Left lung (tissue), 10 donors: ENCODE measurements around the gene CCDC33. TPM values are rescaled to one million over a fixed set of nuclear protein-coding genes. Genes with fewer than 3 reads are reported as not detected.
A peak's percentile ranks its signal among the peaks of the same experiment; 100 is the strongest.

Experiments used
- ATAC-seq: fragments of 200-7000 bp; cut with Tn5 transposase; one replicate; pipeline ENCODE4 v1.9.1; 2020; ENCODE audit warnings: moderate library complexity
- DNase-seq, 4 donors: peaks; one replicate each; pipeline ENCODE4 v3.0.0-alpha.2; 2013 to 2020
- H3K27ac ChIP-seq, 2 donors: fragments of 200-600 bp; sonication (generic) in 1 of 2; one replicate each; pipeline versions ENCODE4 v1.5.0 to v1.8.0; 2020 to 2021
- H3K27me3 ChIP-seq, 2 donors: fragments of 200-600 bp; sonication (generic) in 1 of 2; one replicate each; pipeline versions ENCODE4 v1.5.0 to v1.8.0; 2020 to 2021
- H3K36me3 ChIP-seq, 2 donors: fragments of 200-600 bp; sonication (generic) in 1 of 2; one replicate each; pipeline versions ENCODE4 v1.5.0 to v1.8.0; 2020 to 2021
- H3K4me1 ChIP-seq, 2 donors: fragments of 200-600 bp; one replicate each; pipeline ENCODE4 v1.8.0; 2021
- H3K4me3 ChIP-seq, 2 donors: fragments of 200-600 bp; sonication (generic) in 1 of 2; one replicate each; pipeline versions ENCODE4 v1.5.0 to v1.8.0; 2020 to 2021; ENCODE audit warnings: mild to moderate bottlenecking in 1 of 2
- H3K9me3 ChIP-seq, 2 donors: fragments of 200-600 bp; sonication (generic) in 1 of 2; one replicate each; pipeline versions ENCODE4 v1.5.0 to v1.8.0; 2020 to 2021
- intact Hi-C, 2 donors: fragments of 100-400 bp; cut with DNase I; formaldehyde crosslinking; loops; one replicate each; pipeline versions ENCODE4 v1.11.2 to v1.14.2; 2022
- polyA plus RNA-seq, 6 donors: library from polyadenylated mRNA; unstranded; fragments of 120-200 nt; gene quantifications; one replicate each; pipeline ENCODE4 v1.2.1, GENCODE V29; 2013; ENCODE audit not compliant: insufficient read length in 6 of 6
- total RNA-seq, 2 donors: library from RNA; stranded (reverse); fragmentation: NEBNext Ultra II Directional; extraction: Animal tissue kit (Norgen Biotek cat#: 25700); gene quantifications; one replicate each; pipeline ENCODE4 v1.2.1, GENCODE V29; 2021
- TF ChIP-seq, protein P1 (sequence below), 2 donors: fragments of 200-600 bp; sonication (generic) in 1 of 2; IDR thresholded peaks; one replicate each; pipeline versions ENCODE4 v1.5.0 to v1.8.0; 2021; ENCODE audit warnings: antibody characterized with exemption in 2 of 2
- donor health status: DM: no; HTN: yes; CAD: no.
- donor health status: DM: no; HTN: no; CAD: no.

CCDC33 gene
- total and polyA plus RNA-seq, 8 donors: 1.00 to 3.2 (median 1.9) TPM; not detected in 1

- intact Hi-C loops: loop anchor here in 1 of 2 donors (5.0 kb wide), 1 partner anchor 114 kb away; no protein-coding TSS in a partner anchor
- TF ChIP-seq, protein P1, sequence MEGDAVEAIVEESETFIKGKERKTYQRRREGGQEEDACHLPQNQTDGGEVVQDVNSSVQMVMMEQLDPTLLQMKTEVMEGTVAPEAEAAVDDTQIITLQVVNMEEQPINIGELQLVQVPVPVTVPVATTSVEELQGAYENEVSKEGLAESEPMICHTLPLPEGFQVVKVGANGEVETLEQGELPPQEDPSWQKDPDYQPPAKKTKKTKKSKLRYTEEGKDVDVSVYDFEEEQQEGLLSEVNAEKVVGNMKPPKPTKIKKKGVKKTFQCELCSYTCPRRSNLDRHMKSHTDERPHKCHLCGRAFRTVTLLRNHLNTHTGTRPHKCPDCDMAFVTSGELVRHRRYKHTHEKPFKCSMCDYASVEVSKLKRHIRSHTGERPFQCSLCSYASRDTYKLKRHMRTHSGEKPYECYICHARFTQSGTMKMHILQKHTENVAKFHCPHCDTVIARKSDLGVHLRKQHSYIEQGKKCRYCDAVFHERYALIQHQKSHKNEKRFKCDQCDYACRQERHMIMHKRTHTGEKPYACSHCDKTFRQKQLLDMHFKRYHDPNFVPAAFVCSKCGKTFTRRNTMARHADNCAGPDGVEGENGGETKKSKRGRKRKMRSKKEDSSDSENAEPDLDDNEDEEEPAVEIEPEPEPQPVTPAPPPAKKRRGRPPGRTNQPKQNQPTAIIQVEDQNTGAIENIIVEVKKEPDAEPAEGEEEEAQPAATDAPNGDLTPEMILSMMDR (IDR thresholded peaks at IDR 0.05): no peak
- Histone ChIP-seq H3K36me3 (no peaks in the 10 kb centered on the region), H3K9me3 (no peaks in the 10 kb centered on the region), H3K27me3 (peaks cover 0 to 11% of the 10 kb centered on the region in 2 donors), H3K4me1 (peaks cover 0 to 10% of the 10 kb centered on the region in 2 donors), H3K27ac (no peak overlapping the region), H3K4me3 (no peak overlapping the region)
- no peak for ATAC-seq
- DNase-seq: no peak
These were observed 137.0 kb downstream of the CCDC33 start for GRCh38 chr15:74373056-74373650.

DNA sequence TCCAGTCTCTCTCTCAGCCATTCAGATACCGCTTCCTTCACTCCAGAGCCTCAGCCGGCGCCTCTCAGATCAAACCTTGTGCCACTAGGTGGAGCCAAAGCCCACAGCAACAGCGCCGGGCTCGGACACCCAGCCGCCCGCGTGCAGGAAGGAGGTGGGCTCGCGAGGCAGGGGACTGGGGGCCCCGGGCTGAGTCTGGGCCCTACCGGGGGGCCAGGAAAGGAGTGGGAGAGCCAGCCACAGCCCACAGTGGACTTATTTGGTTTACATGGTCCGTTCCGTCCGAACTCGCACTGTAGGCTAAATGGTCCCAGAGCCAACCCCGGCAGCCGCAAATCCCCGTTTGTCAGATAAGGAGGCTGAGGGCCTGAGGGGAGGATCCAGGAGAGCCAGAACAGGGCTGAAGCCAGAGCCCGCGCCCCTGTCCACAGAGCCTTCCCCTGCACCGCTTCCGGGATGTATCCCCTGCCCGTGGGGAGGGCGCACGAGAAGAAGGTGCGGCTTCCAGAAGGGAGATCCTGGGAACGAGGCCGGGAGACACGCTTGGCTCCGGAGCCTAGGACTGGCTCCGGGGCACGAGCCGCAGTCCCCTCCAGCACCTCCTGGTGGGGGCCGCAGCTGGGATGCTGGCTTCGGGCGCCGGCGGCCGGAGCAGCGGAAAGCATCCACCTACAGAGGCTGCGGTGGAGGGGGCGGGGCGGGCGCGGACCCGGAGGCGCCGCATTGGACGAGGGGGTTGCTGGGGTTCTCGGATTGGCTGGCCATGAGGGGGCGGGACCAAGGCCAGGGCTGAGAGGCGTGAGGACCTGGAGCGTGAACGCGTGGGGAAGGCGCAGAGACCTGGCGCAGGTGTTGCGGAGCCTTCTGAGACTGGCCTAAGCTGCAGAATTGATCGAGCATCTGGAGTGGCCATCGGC is 137.9 kb downstream of the CCDC33 start:
- peaks cover 0 to 10% of the 10 kb centered on the region in 2 donors for H3K4me1 ChIP-seq
- no peaks in the 10 kb centered on the region for H3K9me3 ChIP-seq
- peaks cover 0 to 10% of the 10 kb centered on the region in 2 donors for H3K27me3 ChIP-seq
- ATAC-seq: peak; percentile 99
- peak; percentile 84 to 96 (median 90) for DNase-seq
- TF ChIP-seq, protein P1 (IDR thresholded peaks at IDR 0.05): peak; percentile 85 to 89
- peak overlapping the region in 1 of 2 donors; percentile 19 for H3K27ac ChIP-seq
- intact Hi-C loops: loop anchor here in 1 of 2 donors (5.0 kb wide), 1 partner anchor 113 kb away; no protein-coding TSS in a partner anchor
- H3K4me3 ChIP-seq: peak overlapping the region; percentile 58 to 62
- H3K36me3 ChIP-seq: no peaks in the 10 kb centered on the region

- intact Hi-C loops: loop anchor here in 1 of 2 donors (5.0 kb wide), 2 partner anchors 113 to 383 kb away; no protein-coding TSS in a partner anchor
These were observed 138.6 kb downstream of the CCDC33 start for GRCh38 chr15:74374648-74375302.

GRCh38 chr15:74375303-74375693 is 139.2 kb downstream of the CCDC33 start:
- TF ChIP-seq, protein P1 (IDR thresholded peaks at IDR 0.05): peak; percentile 64 to 87
- no peaks in the 10 kb centered on the region for H3K9me3 ChIP-seq
- no peak overlapping the region for H3K27ac ChIP-seq
- DNase-seq (peak in 3 of 4 donors; percentile 51 to 77 (median 76)), ATAC-seq (peak; percentile 68)
- peaks cover 0 to 10% of the 10 kb centered on the region in 2 donors for H3K4me1 ChIP-seq
- intact Hi-C loops: loop anchor here in 1 of 2 donors (5.0 kb wide), 1 partner anchor 382 kb away; no protein-coding TSS in a partner anchor
- H3K4me3 ChIP-seq: no peak overlapping the region
- peaks cover 0 to 10% of the 10 kb centered on the region in 2 donors for H3K27me3 ChIP-seq
- no peaks in the 10 kb centered on the region for H3K36me3 ChIP-seq

More at GRCh38 chr15:74374648-74375302, 138.6 kb downstream of the CCDC33 start:
- Histone ChIP-seq H3K27me3 (peaks cover 0 to 10% of the 10 kb centered on the region in 2 donors), H3K4me1 (peaks cover 0 to 10% of the 10 kb centered on the region in 2 donors), H3K9me3 (no peaks in the 10 kb centered on the region), H3K36me3 (no peaks in the 10 kb centered on the region), H3K27ac (no peak overlapping the region), H3K4me3 (peak overlapping the region; percentile 58 to 62)
- DNase-seq (no peak), ATAC-seq (no peak)
- TF ChIP-seq, protein P1 (IDR thresholded peaks at IDR 0.05): no peak
